Measurements from ENCODE around the gene TNNI2. TPM values are rescaled to one million over a fixed set of nuclear protein-coding genes. Genes with fewer than 3 reads are reported as not detected.

TNNI2 gene
- polyA plus RNA-seq, 1 of the 3 experiments (the other 2 are of a cell fraction), result not detected

- 84% methylated on average over 28 of the region's 50 CpGs for WGBS (ENCODE audit: low lambda C conversion rate)
- H3K4me3 ChIP-seq (ENCODE audit: low read depth in 2 of 2, low read length in 1 of 2), result no peak overlapping the region
These were observed 32.1 kb downstream of the TNNI2 start for GRCh38 chr11:1870721-1871466.

GRCh38 chr11:1871531-1871930 lies 32.8 kb downstream of the TNNI2 start:
- no peaks in the 10 kb centered on the region for H3K27me3 ChIP-seq (ENCODE audit: insufficient read depth)
- TF ChIP-seq EZH2phosphoT487 (IDR thresholded peaks at IDR 0.05; ENCODE audit: borderline replicate concordance, low read depth) (no peak), NFIC (IDR thresholded peaks at IDR 0.05; ENCODE audit: borderline replicate concordance) (no peak), SMC3 (IDR thresholded peaks at IDR 0.05; ENCODE audit: low read depth, low read length) (no peak)
- WGBS (ENCODE audit: low lambda C conversion rate), result 89% methylated on average over 6 of the region's 15 CpGs
- H3K9me3 ChIP-seq, result no peaks in the 10 kb centered on the region
- ChIA-PET POLR2A (interaction anchor here (1.0 kb wide), 1 partner anchor 11 kb away, joined by 3 read pairs; no protein-coding TSS in a partner anchor), CTCF (interaction anchor here (2.9 kb wide), 1 partner anchor 178 kb away, joined by 15 read pairs; no protein-coding TSS in a partner anchor)
- H3K4me3 ChIP-seq (ENCODE audit: low read depth in 2 of 2, low read length in 1 of 2), result no peak overlapping the region
- H3K4me2 ChIP-seq, result no peak overlapping the region
- no peak for DNase-seq
- no peaks in the 10 kb centered on the region for H3K79me2 ChIP-seq (ENCODE audit: insufficient read depth)
- no peak overlapping the region for H3K27ac ChIP-seq (ENCODE audit: low read depth in 2 of 2, low read length in 1 of 2)
- no peaks in the 10 kb centered on the region for H4K20me1 ChIP-seq (ENCODE audit: insufficient read depth)
- no peaks in the 10 kb centered on the region for H3F3A ChIP-seq (replicated peaks; ENCODE audit: insufficient read depth)
- H3K9ac ChIP-seq, result no peak overlapping the region
- H2AFZ ChIP-seq (ENCODE audit: low read depth), result no peak overlapping the region
- H3K4me1 ChIP-seq (ENCODE audit: control insufficient read depth in 1 of 2, insufficient read depth in 2 of 2, low read depth in 1 of 2, low read length in 1 of 2), result peaks cover 0 to 39% of the 10 kb centered on the region in 2 experiments; a peak in 2 of 4 replicates
- no peaks in the 10 kb centered on the region for H3K9me2 ChIP-seq
- no peaks in the 10 kb centered on the region for H3K36me3 ChIP-seq (replicated peaks in 1 of 2; ENCODE audit: control insufficient read depth in 1 of 2, insufficient read depth in 2 of 2, low read length in 1 of 2)

More at GRCh38 chr11:1870721-1871466, 32.1 kb downstream of the TNNI2 start:
- Histone ChIP-seq H3K9me2 (no peaks in the 10 kb centered on the region), H3K4me1 (ENCODE audit: control insufficient read depth in 1 of 2, insufficient read depth in 2 of 2, low read depth in 1 of 2, low read length in 1 of 2) (peaks cover 0 to 33% of the 10 kb centered on the region in 2 experiments; a peak in 1 of 4 replicates), H3F3A (replicated peaks; ENCODE audit: insufficient read depth) (no peaks in the 10 kb centered on the region), H3K27me3 (ENCODE audit: insufficient read depth) (no peaks in the 10 kb centered on the region), H2AFZ (ENCODE audit: low read depth) (no peak overlapping the region), H3K27ac (ENCODE audit: low read depth in 2 of 2, low read length in 1 of 2) (no peak overlapping the region), H4K20me1 (ENCODE audit: insufficient read depth) (no peaks in the 10 kb centered on the region), H3K4me2 (no peak overlapping the region), H3K36me3 (replicated peaks in 1 of 2; ENCODE audit: control insufficient read depth in 1 of 2, insufficient read depth in 2 of 2, low read length in 1 of 2) (no peaks in the 10 kb centered on the region), H3K9ac (no peak overlapping the region), H3K79me2 (ENCODE audit: insufficient read depth) (no peaks in the 10 kb centered on the region), H3K9me3 (no peaks in the 10 kb centered on the region)
- ChIA-PET CTCF (interaction anchor here (1.4 to 2.9 kb wide), 3 partner anchors 12 to 177 kb away, joined by 5 to 15 read pairs (median 12); no protein-coding TSS in a partner anchor), POLR2A (interaction anchor here (1.0 kb wide), 1 partner anchor 12 kb away, joined by 3 read pairs; no protein-coding TSS in a partner anchor)
- no peak for DNase-seq
- TF ChIP-seq JUND (IDR thresholded peaks at IDR 0.05), result no peak

DNA sequence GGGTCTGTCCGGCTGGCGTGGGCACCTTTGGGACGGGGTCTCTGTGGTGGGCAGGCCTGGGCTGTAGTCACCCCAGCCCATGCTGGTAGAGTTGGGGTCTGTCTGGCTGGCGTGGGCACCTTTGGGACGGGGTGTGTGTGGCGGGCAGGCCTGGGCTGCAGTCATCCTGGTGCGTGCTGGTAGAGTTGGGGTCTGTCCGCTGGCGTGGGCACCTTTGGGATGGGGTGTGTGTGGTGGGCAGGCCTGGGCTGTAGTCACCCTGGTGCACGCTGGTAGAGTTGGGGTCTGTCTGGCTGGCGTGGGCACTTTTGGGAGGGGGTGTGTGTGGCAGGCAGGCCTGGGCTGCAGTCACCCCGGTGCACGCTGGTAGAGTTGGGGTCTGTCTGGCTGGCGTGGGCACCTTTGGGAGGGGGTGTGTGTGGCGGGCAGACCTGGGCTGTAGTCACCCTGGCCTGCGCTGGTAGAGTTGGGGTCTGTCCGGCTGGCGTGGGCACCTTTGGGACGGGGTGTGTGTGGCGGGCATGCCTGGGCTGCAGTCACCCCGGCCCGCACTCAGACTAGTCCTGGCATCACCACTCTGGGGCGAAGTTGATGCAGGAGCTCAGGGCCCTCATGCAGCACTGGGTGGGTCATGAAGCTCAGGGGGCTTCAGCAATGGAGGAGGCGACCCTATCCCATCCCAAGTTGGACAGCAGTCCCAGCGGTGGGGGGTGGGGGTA lies 33.6 kb downstream of the TNNI2 start:
- no peaks in the 10 kb centered on the region for H3K9me2 ChIP-seq
- H3K9me3 ChIP-seq, result no peaks in the 10 kb centered on the region
- H3F3A ChIP-seq (replicated peaks; ENCODE audit: insufficient read depth), result no peaks in the 10 kb centered on the region
- H4K20me1 ChIP-seq (ENCODE audit: insufficient read depth), result no peaks in the 10 kb centered on the region
- H3K27me3 ChIP-seq (ENCODE audit: insufficient read depth), result no peaks in the 10 kb centered on the region
- no peak overlapping the region for H3K4me2 ChIP-seq
- no peaks in the 10 kb centered on the region for H3K36me3 ChIP-seq (replicated peaks in 1 of 2; ENCODE audit: control insufficient read depth in 1 of 2, insufficient read depth in 2 of 2, low read length in 1 of 2)
- no peaks in the 10 kb centered on the region for H3K79me2 ChIP-seq (ENCODE audit: insufficient read depth)
- H3K9ac ChIP-seq, result no peak overlapping the region
- H3K27ac ChIP-seq (ENCODE audit: low read depth in 2 of 2, low read length in 1 of 2), result no peak overlapping the region; a peak in 1 of 4 replicates
- H3K4me1 ChIP-seq (ENCODE audit: control insufficient read depth in 1 of 2, insufficient read depth in 2 of 2, low read depth in 1 of 2, low read length in 1 of 2), result peaks cover 0 to 45% of the 10 kb centered on the region in 2 experiments; a peak in 2 of 4 replicates
- no peak for TF ChIP-seq IRF3 (IDR thresholded peaks at IDR 0.05; ENCODE audit: low read depth, low read length)
- 61% methylated on average over 5 of the region's 25 CpGs for WGBS (ENCODE audit: low lambda C conversion rate)
- H2AFZ ChIP-seq (ENCODE audit: low read depth), result no peak overlapping the region
- POLR2A ChIA-PET, result no interaction called here
- CTCF ChIA-PET, result interaction anchor here (1.0 kb wide), 1 partner anchor 179 kb away, joined by 3 read pairs; no protein-coding TSS in a partner anchor
- H3K4me3 ChIP-seq (ENCODE audit: low read depth in 2 of 2, low read length in 1 of 2), result no peak overlapping the region
- DNase-seq, result no peak

Measured in SK-N-SH (cell line).